ENCODE measurements around the gene RHBG.
"Not testable (repeated sequence)": the region's sequence is repeated elsewhere in the genome, so short reads cannot be mapped to it uniquely, and the experiment has no call there.

RHBG gene

DNA sequence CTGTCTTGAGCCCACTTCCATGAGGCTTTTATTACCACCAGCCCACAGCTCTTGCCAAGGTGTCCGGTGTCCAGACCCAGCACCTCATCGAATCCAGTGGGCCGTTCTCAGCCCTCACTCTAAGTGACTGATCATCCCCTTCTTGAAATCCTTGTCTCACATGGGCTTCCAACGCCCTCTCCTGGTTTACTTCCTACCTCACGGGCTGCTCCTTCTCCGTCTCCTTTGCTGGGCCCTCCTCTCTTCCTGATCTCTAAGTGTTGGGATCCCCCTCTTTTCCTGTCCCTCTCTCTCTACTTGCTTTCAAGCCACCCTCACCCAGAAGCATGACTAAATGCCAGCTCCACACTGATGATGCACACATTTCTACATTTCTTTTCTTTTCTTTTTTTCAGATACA lies 9.0 kb upstream of the RHBG start:
- no peak for DNase-seq (ENCODE audit: low read depth in 4 of 4, low spot score in 1 of 4)

GRCh38 chr1:156360534-156360933 lies 8.5 kb upstream of the RHBG start:
- DNase-seq (ENCODE audit: low read depth in 4 of 4, low spot score in 1 of 4), result no peak

DNA sequence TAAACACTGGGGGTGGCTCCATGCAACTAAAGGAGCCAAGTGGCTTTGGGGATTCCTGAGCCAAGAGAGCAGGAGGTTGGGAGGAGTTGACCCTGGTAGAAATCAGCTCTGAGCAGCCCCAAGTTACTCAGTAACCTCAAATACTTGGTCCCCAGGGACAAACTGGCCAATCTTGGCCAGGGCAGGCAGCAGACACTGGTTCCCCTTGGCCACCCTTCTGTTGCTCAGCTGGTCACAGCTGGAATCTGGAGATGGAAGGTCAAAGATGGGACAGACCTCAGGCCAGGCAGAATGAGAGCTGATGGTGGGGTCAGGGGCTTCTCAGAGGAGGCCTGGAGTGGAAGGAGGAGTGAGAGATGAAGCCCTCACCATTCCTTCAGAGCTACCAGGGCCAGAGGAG lies 3.3 kb upstream of the RHBG start:
- DNase-seq (ENCODE audit: low read depth in 4 of 4, low spot score in 1 of 4), result no peak

- DNase-seq (ENCODE audit: low read depth in 4 of 4, low spot score in 1 of 4), result no peak
Measured at GRCh38 chr1:156366378-156367166, 2.4 kb upstream of the RHBG start.

GRCh38 chr1:156367383-156368156 lies 1.4 kb upstream of the RHBG start:
- DNase-seq (ENCODE audit: low read depth in 4 of 4, low spot score in 1 of 4), result no peak

GRCh38 chr1:156368157-156368658 lies 803 bp upstream of the RHBG start:
- no peak for DNase-seq (ENCODE audit: low read depth in 4 of 4, low spot score in 1 of 4)

GRCh38 chr1:156369685-156370286 lies 775 bp downstream of the RHBG start:
- not testable (repeated sequence) for DNase-seq (ENCODE audit: low read depth in 4 of 4, low spot score in 1 of 4)

- no peak for DNase-seq (ENCODE audit: low read depth in 4 of 4, low spot score in 1 of 4)
Measured at GRCh38 chr1:156371553-156372264, 2.7 kb downstream of the RHBG start.

DNA sequence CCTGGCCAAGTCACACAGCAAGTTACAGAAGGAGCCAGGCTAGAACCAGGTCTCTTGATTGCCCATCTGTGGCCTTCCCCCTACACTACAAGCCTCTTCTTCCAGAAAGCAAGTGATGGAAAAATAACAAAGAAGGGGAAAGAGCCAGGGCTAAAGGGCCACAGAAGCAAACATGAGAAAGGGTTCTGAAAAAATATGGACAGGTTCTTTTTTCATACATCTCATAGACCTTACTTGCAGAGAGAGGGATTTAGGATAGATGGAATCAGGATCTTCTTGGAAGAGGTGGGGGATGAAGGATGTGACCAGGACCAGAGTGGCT lies 3.2 kb downstream of the RHBG start:
- DNase-seq (ENCODE audit: low read depth in 4 of 4, low spot score in 1 of 4), result no peak

- DNase-seq (ENCODE audit: low read depth in 4 of 4, low spot score in 1 of 4), result no peak
Measured at GRCh38 chr1:156372876-156373275, 3.9 kb downstream of the RHBG start.

DNA sequence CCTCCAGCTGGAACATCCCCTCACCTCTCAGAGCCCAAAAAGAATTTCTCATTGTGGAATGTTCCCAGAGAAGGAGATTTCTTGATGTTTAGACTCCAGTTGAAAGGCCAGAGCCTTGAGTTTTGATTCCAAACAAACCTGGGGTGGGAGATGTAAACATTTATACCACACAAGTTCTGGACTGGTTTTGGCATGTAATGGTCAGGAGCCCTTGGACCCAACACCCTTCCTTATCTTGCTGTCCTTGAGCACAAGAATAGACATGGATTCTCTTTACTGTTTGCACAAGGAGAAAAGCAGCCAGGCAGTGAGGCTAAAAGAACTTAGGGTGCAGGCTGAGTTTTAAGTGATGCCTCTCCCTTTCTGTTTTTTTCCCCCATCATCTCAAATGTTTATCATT lies 4.5 kb downstream of the RHBG start:
- no peak for DNase-seq (ENCODE audit: low read depth in 4 of 4, low spot score in 1 of 4)

- no peak for DNase-seq (ENCODE audit: low read depth in 4 of 4, low spot score in 1 of 4)
Measured at GRCh38 chr1:156376146-156376545, 7.1 kb downstream of the RHBG start.

- no peak for DNase-seq (ENCODE audit: low read depth in 4 of 4, low spot score in 1 of 4)
Measured at GRCh38 chr1:156376958-156377919, 8.2 kb downstream of the RHBG start.

GRCh38 chr1:156378557-156378956 lies 9.5 kb downstream of the RHBG start:
- DNase-seq (ENCODE audit: low read depth in 4 of 4, low spot score in 1 of 4), result no peak

DNA sequence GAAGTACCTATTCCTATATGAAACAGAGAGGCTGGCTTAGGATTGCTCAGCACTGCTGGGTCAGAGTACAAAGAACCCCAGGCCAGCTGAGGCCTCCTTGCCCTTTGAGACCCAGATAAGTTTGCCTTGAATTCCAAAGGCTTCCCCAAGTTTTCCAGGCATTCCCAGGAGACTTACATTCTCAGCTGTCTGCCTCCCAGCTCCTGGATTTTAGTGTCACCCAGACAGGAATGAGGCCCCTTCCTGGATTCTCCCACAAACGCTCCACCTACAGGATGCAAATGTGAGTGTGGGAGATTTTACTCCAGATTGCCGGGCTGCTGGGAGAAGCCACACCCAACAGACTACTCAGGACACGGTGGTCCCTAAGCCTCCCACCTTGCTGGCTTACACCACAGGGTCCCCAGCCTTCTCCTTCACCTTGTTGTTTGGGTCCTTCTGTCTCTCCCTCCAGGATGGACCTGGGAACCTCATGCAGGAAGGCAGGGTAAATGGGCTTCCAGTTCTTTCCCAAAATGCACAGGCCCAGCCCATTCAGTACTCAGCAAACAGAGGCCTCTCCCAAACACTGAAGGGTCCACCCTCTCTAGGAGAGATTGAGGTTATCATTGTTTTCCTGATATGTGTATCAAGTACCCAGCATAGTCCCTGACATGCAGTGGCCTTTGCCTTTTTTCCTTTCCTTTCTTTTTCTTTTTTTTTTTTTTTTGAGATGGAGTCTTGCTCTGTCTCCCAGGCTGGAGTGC lies 10.6 kb downstream of the RHBG start:
- no peak for DNase-seq (ENCODE audit: low read depth in 4 of 4, low spot score in 1 of 4)

- no peak for DNase-seq (ENCODE audit: low read depth in 4 of 4, low spot score in 1 of 4)
Measured at GRCh38 chr1:156382561-156382960, 13.6 kb downstream of the RHBG start.

DNA sequence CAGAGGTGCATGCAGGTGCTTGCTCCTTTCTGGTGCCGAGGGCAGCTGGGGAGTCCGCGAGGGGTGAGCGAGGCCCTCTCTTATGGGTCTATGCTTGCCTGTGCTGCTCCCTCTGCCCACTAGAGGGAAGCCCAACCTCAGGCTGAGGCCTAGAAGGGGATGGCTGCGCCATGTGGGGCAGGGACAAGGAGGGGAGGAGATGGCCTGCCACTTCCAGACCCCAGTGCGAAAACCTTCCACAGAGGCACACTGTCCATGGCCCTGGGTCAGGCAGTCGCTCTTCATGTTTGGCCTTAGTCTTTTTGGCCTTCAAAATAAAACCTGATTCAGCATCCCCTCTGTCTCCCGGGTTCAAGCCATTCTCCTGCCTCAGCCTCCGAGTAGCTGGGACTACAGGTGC lies 14.0 kb downstream of the RHBG start:
- DNase-seq (ENCODE audit: low read depth in 4 of 4, low spot score in 1 of 4), result peak; percentile 23 to 43 (median 34)

DNA sequence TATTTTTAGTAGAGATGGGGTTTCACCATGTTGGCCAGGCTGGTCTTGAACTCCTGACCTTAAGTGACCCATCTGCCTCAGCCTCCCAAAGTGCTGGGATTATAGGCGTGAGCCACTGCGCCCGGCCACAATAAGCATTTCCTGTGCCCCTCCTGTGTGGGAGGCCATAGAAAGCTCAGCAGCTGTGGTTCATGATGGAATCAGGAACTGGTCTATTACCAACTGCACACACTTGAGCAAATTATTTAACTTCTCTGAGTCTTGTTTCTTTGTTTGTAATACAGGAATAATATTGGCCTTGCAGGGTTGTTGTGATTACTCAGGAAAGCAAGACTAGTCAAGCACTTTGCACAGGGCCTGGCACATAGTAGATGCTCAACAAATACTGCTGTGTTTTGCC lies 15.0 kb downstream of the RHBG start:
- no peak for DNase-seq (ENCODE audit: low read depth in 4 of 4, low spot score in 1 of 4)

DNA sequence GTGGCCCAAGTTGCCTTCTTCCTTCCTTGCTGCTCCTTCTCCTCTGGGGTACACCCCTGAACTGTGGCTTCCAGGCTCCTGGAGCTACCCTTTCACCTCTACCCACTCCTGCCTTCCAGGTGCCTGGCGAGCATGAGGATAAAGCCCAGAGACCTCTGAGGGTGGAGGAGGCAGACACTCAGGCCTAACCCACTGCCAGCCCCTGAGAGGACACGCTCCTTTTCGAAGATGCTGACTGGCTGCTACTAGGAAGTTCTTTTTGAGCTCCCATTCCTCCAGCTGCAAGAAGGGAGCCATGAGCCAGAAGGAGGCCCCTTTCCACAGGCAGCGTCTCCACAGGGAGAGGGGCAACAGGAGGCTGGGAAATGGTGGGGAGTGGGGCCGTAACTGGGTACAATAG lies 15.6 kb downstream of the RHBG start:
- no peak for DNase-seq (ENCODE audit: low read depth in 4 of 4, low spot score in 1 of 4)

Data from stimulated activated CD4-positive, alpha-beta T cell treated with anti-CD3 and anti-CD28 coated beads, Interleukin-1b, Interleukin-23, amount 100 ng/mL, for 24 hours (primary cell).